B cell (primary cell): ENCODE results near the gene KLF16.
"Not testable (repeated sequence)": the region's sequence is repeated elsewhere in the genome, so short reads cannot be mapped to it uniquely, and the experiment has no call there.

Experiments used
- CTCF ChIP-seq: fragments of 200-600 bp; IDR thresholded peaks from one replicate; pipeline ENCODE4 v1.8.0; 2022; ENCODE audit warnings: antibody characterized with exemption, mild to moderate bottlenecking
- EZH2 ChIP-seq: IDR thresholded peaks from 2 replicates; pipeline ENCODE4 v1.6.1; 2012; ENCODE audit warnings: borderline replicate concordance, low read depth, mild to moderate bottlenecking, moderate library complexity, low read length; ENCODE audit not compliant: insufficient read depth, poor library complexity, severe bottlenecking

GRCh38 chr19:1885398-1886119 lies 22.2 kb upstream of the KLF16 start, which contains the start of gene ABHD17A:
- TF ChIP-seq CTCF, EZH2: not testable (repeated sequence)
